Measurements from ENCODE around the gene EVX1. TPM values are rescaled to one million over a fixed set of nuclear protein-coding genes. Genes with fewer than 3 reads are reported as not detected.

The EVX1 gene
- polyA plus RNA-seq, 1 donor (not counting 4 experiments of a cell fraction or from before 2014, with no cell fraction given) = not detected

GRCh38 chr7:27210441-27211083, 32.0 kb upstream of the EVX1 start:
- Histone ChIP-seq H4K20me1 (ENCODE audit: control insufficient read depth, extremely low read depth, insufficient read depth, low read length) (peaks cover 14% of the 10 kb centered on the region), H3K4me1 (ENCODE audit: control insufficient read depth, extremely low read depth, insufficient read depth, low read length) (peaks cover 5% of the 10 kb centered on the region), H3K79me2 (ENCODE audit: control insufficient read depth, insufficient read depth, low read length) (no peaks in the 10 kb centered on the region), H3K27ac (ENCODE audit: control insufficient read depth, insufficient read depth, low read length) (no peak overlapping the region), H3K4me2 (ENCODE audit: control insufficient read depth, extremely low read depth, insufficient read depth, low read depth, low read length) (peak overlapping the region; percentile 75), H3K9me1 (ENCODE audit: control insufficient read depth, extremely low read depth, insufficient read depth, low read length) (no peaks in the 10 kb centered on the region), H3K4me3 (ENCODE audit: control insufficient read depth in 2 of 3, extremely low read depth in 1 of 3, insufficient read depth in 2 of 3, low read depth in 1 of 3, low read length in 3 of 3) (peak overlapping the region in 2 of 3 experiments; percentile 11 to 56), H2AFZ (ENCODE audit: control insufficient read depth, low read length) (peak overlapping the region; percentile 58), H3K27me3 (ENCODE audit: control insufficient read depth, extremely low read depth, insufficient read depth, low read length) (peaks cover 88% of the 10 kb centered on the region), H3K9ac (ENCODE audit: control insufficient read depth, extremely low read depth, insufficient read depth, low read length) (no peak overlapping the region), H3K9me3 (ENCODE audit: control insufficient read depth, low read depth, low read length) (no peaks in the 10 kb centered on the region), H3K36me3 (ENCODE audit: control insufficient read depth in 2 of 2, extremely low read depth in 1 of 2, insufficient read depth in 2 of 2, low read length in 2 of 2) (no peaks in the 10 kb centered on the region)
- DNase-seq (ENCODE audit: low read depth, low spot score) (no peak), FAIRE-seq (peak; percentile 65)
- TF ChIP-seq CTCF (optimal IDR thresholded peaks at IDR 0.05 in 1 of 3, IDR thresholded peaks at IDR 0.05 in 1 of 3, conservative IDR thresholded peaks at IDR 0.05 in 1 of 3; ENCODE audit: extremely low read depth in 1 of 3, insufficient read depth in 2 of 3, low read length in 3 of 3) = peak; percentile 77 to 91 (median 89)
- no peak for TF ChIP-seq EZH2 (IDR thresholded peaks at IDR 0.05; ENCODE audit: low read length)
- dilution Hi-C loops (cut with MboI; ENCODE audit: extremely low pct_ligation_motif_present, low sequenced_read_pairs) = loop anchor here (25.0 kb wide), 1 partner anchor 377 kb away; no protein-coding TSS in a partner anchor

- Histone ChIP-seq H3K79me2 (ENCODE audit: control insufficient read depth, insufficient read depth, low read length) (no peaks in the 10 kb centered on the region), H3K27ac (ENCODE audit: control insufficient read depth, insufficient read depth, low read length) (no peak overlapping the region), H3K4me3 (ENCODE audit: control insufficient read depth in 2 of 3, extremely low read depth in 1 of 3, insufficient read depth in 2 of 3, low read depth in 1 of 3, low read length in 3 of 3) (no peak overlapping the region), H3K9ac (ENCODE audit: control insufficient read depth, extremely low read depth, insufficient read depth, low read length) (no peak overlapping the region), H3K4me1 (ENCODE audit: control insufficient read depth, extremely low read depth, insufficient read depth, low read length) (peaks cover 5% of the 10 kb centered on the region), H3K9me3 (ENCODE audit: control insufficient read depth, low read depth, low read length) (no peaks in the 10 kb centered on the region), H3K9me1 (ENCODE audit: control insufficient read depth, extremely low read depth, insufficient read depth, low read length) (no peaks in the 10 kb centered on the region), H2AFZ (ENCODE audit: control insufficient read depth, low read length) (no peak overlapping the region), H3K36me3 (ENCODE audit: control insufficient read depth in 2 of 2, extremely low read depth in 1 of 2, insufficient read depth in 2 of 2, low read length in 2 of 2) (no peaks in the 10 kb centered on the region), H3K27me3 (ENCODE audit: control insufficient read depth, extremely low read depth, insufficient read depth, low read length) (peaks cover 84% of the 10 kb centered on the region), H3K4me2 (ENCODE audit: control insufficient read depth, extremely low read depth, insufficient read depth, low read depth, low read length) (no peak overlapping the region), H4K20me1 (ENCODE audit: control insufficient read depth, extremely low read depth, insufficient read depth, low read length) (peaks cover 13% of the 10 kb centered on the region)
- dilution Hi-C loops (cut with MboI; ENCODE audit: extremely low pct_ligation_motif_present, low sequenced_read_pairs) = loop anchor here (25.0 kb wide), 1 partner anchor 376 kb away; no protein-coding TSS in a partner anchor
- TF ChIP-seq EZH2 (IDR thresholded peaks at IDR 0.05; ENCODE audit: low read length) (no peak), CTCF (optimal IDR thresholded peaks at IDR 0.05 in 1 of 3, IDR thresholded peaks at IDR 0.05 in 1 of 3, conservative IDR thresholded peaks at IDR 0.05 in 1 of 3; ENCODE audit: extremely low read depth in 1 of 3, insufficient read depth in 2 of 3, low read length in 3 of 3) (no peak)
- no peak for FAIRE-seq
- DNase-seq (ENCODE audit: low read depth, low spot score) = no peak
These were observed 31.5 kb upstream of the EVX1 start for GRCh38 chr7:27211084-27211446.

Measured in keratinocyte (primary cell).